ENCODE results near the gene SLC5A10. TPM values are rescaled to one million over a fixed set of nuclear protein-coding genes. Genes with fewer than 3 reads are reported as not detected.

The SLC5A10 gene
- total and polyA plus RNA-seq, 4 donors, result 0.05 to 0.23 (median 0.15) TPM

DNA sequence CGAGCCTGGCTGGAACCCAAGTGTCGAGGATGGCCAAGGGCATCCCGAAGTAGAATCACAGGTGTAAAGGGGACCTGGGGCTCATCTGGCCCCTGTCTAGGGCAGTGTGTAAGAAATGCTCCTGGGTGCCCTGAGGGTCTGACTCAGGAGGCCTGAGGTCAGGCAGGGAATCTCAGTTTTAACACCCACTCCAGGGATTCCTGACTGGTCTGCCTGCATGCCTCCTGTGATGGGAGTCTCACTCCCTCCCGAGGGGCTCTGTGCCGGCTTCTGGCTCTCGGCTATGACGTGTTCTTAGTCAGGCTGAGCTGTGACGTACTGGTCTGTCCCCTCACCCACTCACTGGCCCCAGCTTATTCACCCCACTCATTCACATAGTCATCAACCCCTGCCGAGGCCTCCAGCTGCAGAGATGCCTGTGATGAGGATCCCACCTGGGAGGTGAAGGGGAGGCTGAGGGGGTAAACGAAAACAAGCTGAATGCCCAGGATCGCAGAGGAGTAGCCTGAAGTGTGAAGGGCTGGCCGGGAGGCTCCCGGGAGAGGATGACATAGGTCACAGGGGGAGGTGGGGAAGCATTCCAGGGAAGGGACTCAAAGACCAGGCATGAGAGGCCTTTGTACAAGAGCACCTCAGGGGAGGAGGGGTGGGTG, 28.8 kb downstream of the SLC5A10 start (continued):
- no peak for TF ChIP-seq GABPA (IDR thresholded peaks at IDR 0.05 in 1 of 2, conservative IDR thresholded peaks at IDR 0.05 in 1 of 2)
- TF ChIP-seq TAF1 (conservative IDR thresholded peaks at IDR 0.05), result no peak

DNA sequence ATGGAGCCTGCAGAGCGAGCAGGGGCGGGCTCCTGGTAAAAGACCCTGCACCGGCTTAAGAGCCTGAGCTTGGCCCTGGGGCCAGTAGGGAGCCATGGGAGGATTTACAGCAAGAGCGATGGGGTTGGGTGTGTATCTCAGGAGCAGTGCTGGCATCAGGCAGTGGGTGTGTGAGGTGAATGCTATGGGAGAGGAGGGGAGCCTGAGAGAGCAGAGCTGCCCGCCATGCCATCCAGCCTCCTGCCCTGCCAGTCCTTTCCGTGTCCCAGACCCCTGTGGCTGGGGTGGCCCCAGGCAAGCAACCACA, 29.3 kb downstream of the SLC5A10 start:
- H3K27ac ChIP-seq (ENCODE audit: low read depth in 1 of 2, low read length in 2 of 2), result no peak overlapping the region
- DNase-seq (ENCODE audit: low spot score), result no peak
- 78% methylated on average over 6 of the region's 6 CpGs for WGBS
- H3K36me3 ChIP-seq (ENCODE audit: control insufficient read depth in 4 of 4, insufficient read depth in 3 of 4, low read depth in 1 of 4, low read length in 3 of 4), result peaks cover 0 to 10% (median 5%) of the 10 kb centered on the region in 4 donors
- TF ChIP-seq, protein P1, sequence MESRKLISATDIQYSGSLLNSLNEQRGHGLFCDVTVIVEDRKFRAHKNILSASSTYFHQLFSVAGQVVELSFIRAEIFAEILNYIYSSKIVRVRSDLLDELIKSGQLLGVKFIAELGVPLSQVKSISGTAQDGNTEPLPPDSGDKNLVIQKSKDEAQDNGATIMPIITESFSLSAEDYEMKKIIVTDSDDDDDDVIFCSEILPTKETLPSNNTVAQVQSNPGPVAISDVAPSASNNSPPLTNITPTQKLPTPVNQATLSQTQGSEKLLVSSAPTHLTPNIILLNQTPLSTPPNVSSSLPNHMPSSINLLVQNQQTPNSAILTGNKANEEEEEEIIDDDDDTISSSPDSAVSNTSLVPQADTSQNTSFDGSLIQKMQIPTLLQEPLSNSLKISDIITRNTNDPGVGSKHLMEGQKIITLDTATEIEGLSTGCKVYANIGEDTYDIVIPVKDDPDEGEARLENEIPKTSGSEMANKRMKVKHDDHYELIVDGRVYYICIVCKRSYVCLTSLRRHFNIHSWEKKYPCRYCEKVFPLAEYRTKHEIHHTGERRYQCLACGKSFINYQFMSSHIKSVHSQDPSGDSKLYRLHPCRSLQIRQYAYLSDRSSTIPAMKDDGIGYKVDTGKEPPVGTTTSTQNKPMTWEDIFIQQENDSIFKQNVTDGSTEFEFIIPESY (IDR thresholded peaks at IDR 0.05), result no peak
- TF ChIP-seq SP1 (IDR thresholded peaks at IDR 0.05) (no peak), JUND (IDR thresholded peaks at IDR 0.05) (no peak)
- TF ChIP-seq, protein P2, sequence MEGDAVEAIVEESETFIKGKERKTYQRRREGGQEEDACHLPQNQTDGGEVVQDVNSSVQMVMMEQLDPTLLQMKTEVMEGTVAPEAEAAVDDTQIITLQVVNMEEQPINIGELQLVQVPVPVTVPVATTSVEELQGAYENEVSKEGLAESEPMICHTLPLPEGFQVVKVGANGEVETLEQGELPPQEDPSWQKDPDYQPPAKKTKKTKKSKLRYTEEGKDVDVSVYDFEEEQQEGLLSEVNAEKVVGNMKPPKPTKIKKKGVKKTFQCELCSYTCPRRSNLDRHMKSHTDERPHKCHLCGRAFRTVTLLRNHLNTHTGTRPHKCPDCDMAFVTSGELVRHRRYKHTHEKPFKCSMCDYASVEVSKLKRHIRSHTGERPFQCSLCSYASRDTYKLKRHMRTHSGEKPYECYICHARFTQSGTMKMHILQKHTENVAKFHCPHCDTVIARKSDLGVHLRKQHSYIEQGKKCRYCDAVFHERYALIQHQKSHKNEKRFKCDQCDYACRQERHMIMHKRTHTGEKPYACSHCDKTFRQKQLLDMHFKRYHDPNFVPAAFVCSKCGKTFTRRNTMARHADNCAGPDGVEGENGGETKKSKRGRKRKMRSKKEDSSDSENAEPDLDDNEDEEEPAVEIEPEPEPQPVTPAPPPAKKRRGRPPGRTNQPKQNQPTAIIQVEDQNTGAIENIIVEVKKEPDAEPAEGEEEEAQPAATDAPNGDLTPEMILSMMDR (IDR thresholded peaks at IDR 0.05; ENCODE audit: low read depth, low read length, missing input control), result no peak
- TF ChIP-seq, protein P3, sequence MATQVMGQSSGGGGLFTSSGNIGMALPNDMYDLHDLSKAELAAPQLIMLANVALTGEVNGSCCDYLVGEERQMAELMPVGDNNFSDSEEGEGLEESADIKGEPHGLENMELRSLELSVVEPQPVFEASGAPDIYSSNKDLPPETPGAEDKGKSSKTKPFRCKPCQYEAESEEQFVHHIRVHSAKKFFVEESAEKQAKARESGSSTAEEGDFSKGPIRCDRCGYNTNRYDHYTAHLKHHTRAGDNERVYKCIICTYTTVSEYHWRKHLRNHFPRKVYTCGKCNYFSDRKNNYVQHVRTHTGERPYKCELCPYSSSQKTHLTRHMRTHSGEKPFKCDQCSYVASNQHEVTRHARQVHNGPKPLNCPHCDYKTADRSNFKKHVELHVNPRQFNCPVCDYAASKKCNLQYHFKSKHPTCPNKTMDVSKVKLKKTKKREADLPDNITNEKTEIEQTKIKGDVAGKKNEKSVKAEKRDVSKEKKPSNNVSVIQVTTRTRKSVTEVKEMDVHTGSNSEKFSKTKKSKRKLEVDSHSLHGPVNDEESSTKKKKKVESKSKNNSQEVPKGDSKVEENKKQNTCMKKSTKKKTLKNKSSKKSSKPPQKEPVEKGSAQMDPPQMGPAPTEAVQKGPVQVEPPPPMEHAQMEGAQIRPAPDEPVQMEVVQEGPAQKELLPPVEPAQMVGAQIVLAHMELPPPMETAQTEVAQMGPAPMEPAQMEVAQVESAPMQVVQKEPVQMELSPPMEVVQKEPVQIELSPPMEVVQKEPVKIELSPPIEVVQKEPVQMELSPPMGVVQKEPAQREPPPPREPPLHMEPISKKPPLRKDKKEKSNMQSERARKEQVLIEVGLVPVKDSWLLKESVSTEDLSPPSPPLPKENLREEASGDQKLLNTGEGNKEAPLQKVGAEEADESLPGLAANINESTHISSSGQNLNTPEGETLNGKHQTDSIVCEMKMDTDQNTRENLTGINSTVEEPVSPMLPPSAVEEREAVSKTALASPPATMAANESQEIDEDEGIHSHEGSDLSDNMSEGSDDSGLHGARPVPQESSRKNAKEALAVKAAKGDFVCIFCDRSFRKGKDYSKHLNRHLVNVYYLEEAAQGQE (IDR thresholded peaks at IDR 0.05), result no peak
- TF ChIP-seq, protein P4, sequence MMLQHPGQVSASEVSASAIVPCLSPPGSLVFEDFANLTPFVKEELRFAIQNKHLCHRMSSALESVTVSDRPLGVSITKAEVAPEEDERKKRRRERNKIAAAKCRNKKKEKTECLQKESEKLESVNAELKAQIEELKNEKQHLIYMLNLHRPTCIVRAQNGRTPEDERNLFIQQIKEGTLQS (IDR thresholded peaks at IDR 0.05), result no peak
- H3K9me3 ChIP-seq (ENCODE audit: control insufficient read depth in 4 of 4, low read length in 3 of 4), result no peaks in the 10 kb centered on the region
- H3K27me3 ChIP-seq (ENCODE audit: control insufficient read depth in 4 of 4, insufficient read depth in 4 of 4, low read length in 3 of 4), result no peaks in the 10 kb centered on the region
- no peak overlapping the region for H3K9ac ChIP-seq (ENCODE audit: low read depth in 1 of 2, low read length in 2 of 2)
- H3K4me1 ChIP-seq (ENCODE audit: control insufficient read depth in 4 of 4, insufficient read depth in 4 of 4, low read length in 3 of 4), result peaks cover 7 to 37% (median 24%) of the 10 kb centered on the region in 4 donors
- H3K4me3 ChIP-seq (ENCODE audit: low read depth in 1 of 3, low read length in 3 of 3), result no peak overlapping the region

DNA sequence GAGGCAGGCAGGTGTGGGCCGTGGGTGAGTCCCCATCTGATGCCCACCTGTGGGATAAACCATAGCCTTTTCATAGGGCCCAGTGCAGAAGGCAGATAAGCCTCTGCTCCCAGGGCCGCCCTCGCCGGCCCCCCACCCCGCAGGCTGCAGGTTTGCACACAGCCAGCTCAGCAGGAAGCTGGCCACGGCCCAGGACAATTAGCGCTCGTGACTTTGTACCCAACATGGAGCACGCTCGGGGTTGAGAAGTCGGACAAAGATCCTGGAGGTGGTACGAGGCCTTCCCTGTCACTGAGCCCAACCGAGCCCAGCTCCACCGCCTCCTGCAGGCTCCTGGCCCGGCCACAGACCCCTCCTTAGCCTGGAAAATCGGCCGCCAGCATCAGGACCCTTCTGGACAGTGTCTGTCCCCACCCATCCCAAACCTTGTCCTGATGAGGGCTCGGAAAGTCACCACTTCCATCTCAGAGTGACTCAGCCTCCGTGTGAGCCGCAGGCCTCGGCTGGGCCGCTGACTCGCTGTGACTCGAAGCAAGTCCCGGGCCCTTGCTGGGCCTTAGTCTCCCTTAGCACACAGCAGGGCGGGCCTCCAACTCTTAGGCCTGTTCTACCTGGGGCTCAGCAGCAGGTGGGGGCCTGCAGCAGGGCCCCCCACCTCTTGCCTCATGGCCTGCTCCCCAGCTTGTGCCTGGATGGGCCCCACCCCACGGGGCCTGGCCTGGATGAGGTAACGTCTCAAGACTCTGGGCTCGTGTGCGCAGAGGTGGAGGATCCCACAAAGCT, 29.9 kb downstream of the SLC5A10 start:
- DNase-seq (ENCODE audit: low spot score), result peak; percentile 60
- peaks cover 6 to 35% (median 20%) of the 10 kb centered on the region in 4 donors for H3K4me1 ChIP-seq (ENCODE audit: control insufficient read depth in 4 of 4, insufficient read depth in 4 of 4, low read length in 3 of 4)
- no peak overlapping the region for H3K9ac ChIP-seq (ENCODE audit: low read depth in 1 of 2, low read length in 2 of 2)
- no peaks in the 10 kb centered on the region for H3K9me3 ChIP-seq (ENCODE audit: control insufficient read depth in 4 of 4, low read length in 3 of 4)
- H3K27me3 ChIP-seq (ENCODE audit: control insufficient read depth in 4 of 4, insufficient read depth in 4 of 4, low read length in 3 of 4), result no peaks in the 10 kb centered on the region
- no peak overlapping the region for H3K4me3 ChIP-seq (ENCODE audit: low read depth in 1 of 3, low read length in 3 of 3)
- H3K27ac ChIP-seq (ENCODE audit: low read depth in 1 of 2, low read length in 2 of 2), result peak overlapping the region; percentile 51 to 54
- 56% methylated on average over 30 of the region's 30 CpGs for WGBS
- TF ChIP-seq SP1 (IDR thresholded peaks at IDR 0.05) (peak; percentile 64), HNF4A (conservative IDR thresholded peaks at IDR 0.05) (peak; percentile 62 to 73), YY1 (IDR thresholded peaks at IDR 0.05) (peak; percentile 66), HNF4G (IDR thresholded peaks at IDR 0.05) (peak; percentile 19), RXRA (IDR thresholded peaks at IDR 0.05) (peak; percentile 55 to 77), RAD21 (IDR thresholded peaks at IDR 0.05) (peak in 1 of 2 donors; percentile 32)
- TF ChIP-seq, protein P3 (IDR thresholded peaks at IDR 0.05), result no peak
- TF ChIP-seq, protein P5, sequence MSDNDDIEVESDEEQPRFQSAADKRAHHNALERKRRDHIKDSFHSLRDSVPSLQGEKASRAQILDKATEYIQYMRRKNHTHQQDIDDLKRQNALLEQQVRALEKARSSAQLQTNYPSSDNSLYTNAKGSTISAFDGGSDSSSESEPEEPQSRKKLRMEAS (IDR thresholded peaks at IDR 0.05), result no peak
- H3K36me3 ChIP-seq (ENCODE audit: control insufficient read depth in 4 of 4, insufficient read depth in 3 of 4, low read depth in 1 of 4, low read length in 3 of 4), result peaks cover 0 to 9% (median 5%) of the 10 kb centered on the region in 4 donors

All from liver (tissue), 9 donors.